NCI-H69 (cell line): ENCODE results near the gene GORAB.

Source experiments
- DNase-seq: peaks from one replicate; lab custom pipeline; 2025; lab: John Stamatoyannopoulos, UW

GORAB gene

GRCh38 chr1:170538687-170539086, 6.7 kb downstream of the GORAB start:
- DNase-seq: no peak

- no peak for DNase-seq
Measured at GRCh38 chr1:170539154-170539553, 7.2 kb downstream of the GORAB start.

- DNase-seq: no peak
Measured at GRCh38 chr1:170544624-170545023, 12.7 kb downstream of the GORAB start.

- no peak for DNase-seq
Measured at GRCh38 chr1:170545476-170545875, 13.5 kb downstream of the GORAB start.

- DNase-seq: no peak
Measured at GRCh38 chr1:170547255-170547654, 15.3 kb downstream of the GORAB start.

- no peak for DNase-seq
Measured at GRCh38 chr1:170548497-170548896, 16.5 kb downstream of the GORAB start.

GRCh38 chr1:170555370-170555769, 23.4 kb downstream of the GORAB start:
- DNase-seq: no peak

- DNase-seq: no peak
Measured at GRCh38 chr1:170556917-170557316, 25.0 kb downstream of the GORAB start.

GRCh38 chr1:170558731-170559130, 26.8 kb downstream of the GORAB start:
- DNase-seq: no peak

GRCh38 chr1:170559166-170559565, 27.2 kb downstream of the GORAB start:
- DNase-seq: no peak

- DNase-seq: no peak
Measured at GRCh38 chr1:170560681-170561285, 28.8 kb downstream of the GORAB start.

- DNase-seq: peak; percentile 64
Measured at GRCh38 chr1:170562646-170563338, 30.8 kb downstream of the GORAB start.

- no peak for DNase-seq
Measured at GRCh38 chr1:170567214-170567613, 35.2 kb downstream of the GORAB start.

- DNase-seq: peak; percentile 44
Measured at GRCh38 chr1:170568197-170568596, 36.2 kb downstream of the GORAB start.

- no peak for DNase-seq
Measured at GRCh38 chr1:170576980-170577379, 45.0 kb downstream of the GORAB start.

GRCh38 chr1:170578359-170578758, 46.4 kb downstream of the GORAB start:
- DNase-seq: no peak

- no peak for DNase-seq
Measured at GRCh38 chr1:170580636-170581440, 48.9 kb downstream of the GORAB start.

- no peak for DNase-seq
Measured at GRCh38 chr1:170583186-170583585, 51.2 kb downstream of the GORAB start.

- peak; percentile 72 for DNase-seq
Measured at GRCh38 chr1:170586321-170587252, 54.6 kb downstream of the GORAB start.

GRCh38 chr1:170587253-170587593, 55.3 kb downstream of the GORAB start:
- no peak for DNase-seq

- peak; percentile 11 for DNase-seq
Measured at GRCh38 chr1:170590921-170591705, 59.1 kb downstream of the GORAB start.
